DND-41 (cell line): ENCODE results near the gene HOXA5.

Source experiments
- ATAC-seq: fragments of 200-7000 bp; cut with Tn5 transposase; 3 replicates; pipeline ENCODE4 v1.9.1; 2021; ENCODE audit warnings: low read depth; ENCODE audit not compliant: insufficient read depth
- DNase-seq: peaks from one replicate; pipeline ENCODE4 v3.0.0-alpha.2; 2020
- H2AFZ ChIP-seq: 2 replicates; pipeline ENCODE4 v1.6.0; 2012; ENCODE audit warnings: low read depth, low read length
- H3K27ac ChIP-seq: 2 replicates; pipeline ENCODE4 v1.5.1; 2012; ENCODE audit warnings: low read length, inconsistent platforms
- H3K27me3 ChIP-seq: fragments of 200-600 bp; sonication (generic); 2 replicates; pipeline ENCODE4 v1.6.0; 2012; ENCODE audit warnings: low read length, mild to moderate bottlenecking, inconsistent platforms; ENCODE audit not compliant: insufficient read depth, poor library complexity
- H3K36me3 ChIP-seq: 2 replicates; pipeline ENCODE4 v1.5.1; 2012; ENCODE audit warnings: low read length, inconsistent platforms; ENCODE audit not compliant: insufficient read depth
- H3K4me1 ChIP-seq: 2 replicates; pipeline ENCODE4 v1.5.1; 2012; ENCODE audit warnings: mild to moderate bottlenecking, low read length; ENCODE audit not compliant: insufficient read depth
- H3K4me2 ChIP-seq: 2 replicates; pipeline ENCODE4 v1.6.0; 2012; ENCODE audit warnings: mild to moderate bottlenecking, moderate library complexity, low read length, inconsistent platforms; ENCODE audit not compliant: insufficient read depth
- H3K4me3 ChIP-seq, 2 experiments: fragments of 200-600 bp in 1 of 2; shearing (Covaris generic) in 1 of 2; 2 replicates each; pipeline ENCODE4 v1.5.1; 2012 to 2016; ENCODE audit warnings: inconsistent platforms in 2 of 2, low read length in 2 of 2, mild to moderate bottlenecking in 2 of 2, low read depth in 1 of 2, moderate library complexity in 1 of 2
- H3K79me2 ChIP-seq: 2 replicates; pipeline ENCODE4 v1.6.0; 2012; ENCODE audit warnings: low read length, inconsistent platforms; ENCODE audit not compliant: insufficient read depth
- H3K9ac ChIP-seq: 2 replicates; pipeline ENCODE4 v1.6.0; 2012; ENCODE audit warnings: low read depth, mild to moderate bottlenecking, inconsistent platforms, low read length, moderate library complexity
- H3K9me3 ChIP-seq: 2 replicates; pipeline ENCODE4 v1.5.1; 2012; ENCODE audit warnings: low read length, moderate library complexity, mild to moderate bottlenecking, inconsistent platforms; ENCODE audit not compliant: insufficient read depth, severe bottlenecking
- H4K20me1 ChIP-seq: 2 replicates; pipeline ENCODE4 v1.6.0; 2012; ENCODE audit warnings: low read length; ENCODE audit not compliant: insufficient read depth
- EZH2 ChIP-seq: IDR thresholded peaks from 3 replicates; pipeline ENCODE4 v1.6.1; 2012; ENCODE audit warnings: borderline replicate concordance, low read depth, mild to moderate bottlenecking, moderate library complexity, low read length, inconsistent platforms; ENCODE audit not compliant: severe bottlenecking
- TF ChIP-seq, protein P1 (sequence below): IDR thresholded peaks from 2 replicates; pipeline ENCODE4 v1.5.1; 2012; ENCODE audit warnings: borderline replicate concordance, low read length, moderate library complexity, mild to moderate bottlenecking; ENCODE audit not compliant: poor library complexity, severe bottlenecking; ENCODE audit errors: extremely low read depth

The HOXA5 gene

DNA sequence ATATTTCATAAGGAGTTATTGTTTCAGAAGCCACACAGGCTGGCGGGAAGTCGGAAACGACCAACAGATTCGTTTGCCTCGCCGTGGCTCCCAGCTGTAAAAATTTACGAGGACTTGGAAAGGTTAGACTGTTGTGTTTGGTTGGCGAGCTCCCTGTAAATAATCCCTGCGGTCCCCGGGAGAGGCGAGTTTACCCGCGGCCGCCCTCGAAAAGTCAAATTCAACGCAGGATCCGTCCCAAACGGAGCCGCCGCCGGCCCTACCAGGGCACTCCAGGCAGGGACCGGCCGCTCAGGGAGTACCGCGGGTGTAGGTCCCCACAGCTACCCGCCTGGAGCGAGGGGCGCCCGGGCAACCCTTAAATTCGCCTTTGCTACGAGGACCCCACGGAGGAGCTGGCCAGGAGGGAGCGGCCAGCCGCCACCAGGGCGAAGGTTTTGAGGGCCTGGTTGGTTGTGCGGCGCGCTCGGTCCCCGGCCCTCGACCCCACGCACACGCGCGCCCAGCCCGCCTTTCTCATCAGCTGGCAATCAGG, 22.6 kb upstream of the HOXA5 start:
- H3K4me1 ChIP-seq = peaks cover 3% of the 10 kb centered on the region
- ATAC-seq (no peak), DNase-seq (no peak)
- no peaks in the 10 kb centered on the region for H4K20me1 ChIP-seq
- H2AFZ ChIP-seq = no peak overlapping the region
- H3K27me3 ChIP-seq = peaks cover under 1% of the 10 kb centered on the region
- H3K4me2 ChIP-seq = no peak overlapping the region
- no peak overlapping the region for H3K4me3 ChIP-seq
- H3K27ac ChIP-seq = no peak overlapping the region
- H3K79me2 ChIP-seq = no peaks in the 10 kb centered on the region
- TF ChIP-seq EZH2 = no peak
- TF ChIP-seq, protein P1, sequence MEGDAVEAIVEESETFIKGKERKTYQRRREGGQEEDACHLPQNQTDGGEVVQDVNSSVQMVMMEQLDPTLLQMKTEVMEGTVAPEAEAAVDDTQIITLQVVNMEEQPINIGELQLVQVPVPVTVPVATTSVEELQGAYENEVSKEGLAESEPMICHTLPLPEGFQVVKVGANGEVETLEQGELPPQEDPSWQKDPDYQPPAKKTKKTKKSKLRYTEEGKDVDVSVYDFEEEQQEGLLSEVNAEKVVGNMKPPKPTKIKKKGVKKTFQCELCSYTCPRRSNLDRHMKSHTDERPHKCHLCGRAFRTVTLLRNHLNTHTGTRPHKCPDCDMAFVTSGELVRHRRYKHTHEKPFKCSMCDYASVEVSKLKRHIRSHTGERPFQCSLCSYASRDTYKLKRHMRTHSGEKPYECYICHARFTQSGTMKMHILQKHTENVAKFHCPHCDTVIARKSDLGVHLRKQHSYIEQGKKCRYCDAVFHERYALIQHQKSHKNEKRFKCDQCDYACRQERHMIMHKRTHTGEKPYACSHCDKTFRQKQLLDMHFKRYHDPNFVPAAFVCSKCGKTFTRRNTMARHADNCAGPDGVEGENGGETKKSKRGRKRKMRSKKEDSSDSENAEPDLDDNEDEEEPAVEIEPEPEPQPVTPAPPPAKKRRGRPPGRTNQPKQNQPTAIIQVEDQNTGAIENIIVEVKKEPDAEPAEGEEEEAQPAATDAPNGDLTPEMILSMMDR = no peak
- no peak overlapping the region for H3K9ac ChIP-seq
- no peaks in the 10 kb centered on the region for H3K36me3 ChIP-seq
- H3K9me3 ChIP-seq = no peaks in the 10 kb centered on the region

DNA sequence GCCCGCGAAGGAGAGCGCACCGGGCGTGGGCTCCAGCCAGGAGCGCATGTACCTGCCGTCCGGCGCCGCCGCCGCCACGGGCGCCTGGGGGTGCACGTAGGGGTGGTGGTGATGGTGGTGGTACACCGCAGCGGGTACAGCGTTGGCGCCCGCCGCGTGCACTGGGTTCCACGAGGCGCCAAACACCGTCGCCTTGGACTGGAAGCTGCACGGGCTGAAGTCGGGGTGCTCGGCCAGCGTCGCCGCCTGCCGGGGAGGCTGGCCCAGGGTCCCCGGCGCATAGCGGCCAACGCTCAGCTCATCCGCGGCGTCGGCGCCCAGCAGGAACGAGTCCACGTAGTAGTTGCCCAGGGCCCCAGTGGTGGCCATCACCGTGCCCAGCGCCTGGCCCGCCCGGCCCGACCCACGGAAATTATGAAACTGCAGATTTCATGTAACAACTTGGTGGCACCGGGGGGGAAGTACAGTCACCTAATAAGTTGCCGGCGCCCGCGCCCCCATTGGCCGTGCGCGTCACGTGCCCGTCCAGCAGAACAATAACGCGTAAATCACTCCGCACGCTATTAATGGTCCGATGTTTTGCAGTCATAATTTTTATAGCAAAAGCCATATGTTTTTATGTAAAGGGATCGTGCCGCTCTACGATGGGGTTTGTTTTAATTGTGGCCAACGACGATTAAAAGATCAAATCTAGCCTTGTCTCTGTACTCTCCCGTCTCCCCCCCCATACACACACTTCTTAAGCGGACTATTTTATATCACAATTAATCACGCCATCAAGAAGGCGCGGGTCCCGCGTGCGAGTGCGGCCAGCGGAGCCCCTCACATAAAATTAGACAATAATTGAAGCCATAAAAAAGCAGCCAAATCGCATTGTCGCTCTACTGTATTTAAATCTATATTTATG, 21.9 kb upstream of the HOXA5 start, which contains the start of gene HOXA9:
TSS of gene HOXA9 (minus strand) at position 449 of the 907 bp plus-strand sequence. CDS start at position 369, 80 bp downstream.
- ATAC-seq (no peak), DNase-seq (no peak)
- Histone ChIP-seq H4K20me1 (no peaks in the 10 kb centered on the region), H3K9me3 (no peaks in the 10 kb centered on the region), H3K9ac (no peak within 1 kb of the TSS), H3K4me2 (no peak within 1 kb of the TSS), H3K27me3 (no peaks in the 10 kb centered on the region), H2AFZ (no peak within 1 kb of the TSS), H3K4me3 (no peak within 1 kb of the TSS), H3K79me2 (no peaks in the 10 kb centered on the region), H3K36me3 (no peaks in the 10 kb centered on the region), H3K27ac (no peak within 1 kb of the TSS), H3K4me1 (peaks cover 10% of the 10 kb centered on the region)
- TF ChIP-seq, protein P1 = no peak
- TF ChIP-seq EZH2 = no peak

DNA sequence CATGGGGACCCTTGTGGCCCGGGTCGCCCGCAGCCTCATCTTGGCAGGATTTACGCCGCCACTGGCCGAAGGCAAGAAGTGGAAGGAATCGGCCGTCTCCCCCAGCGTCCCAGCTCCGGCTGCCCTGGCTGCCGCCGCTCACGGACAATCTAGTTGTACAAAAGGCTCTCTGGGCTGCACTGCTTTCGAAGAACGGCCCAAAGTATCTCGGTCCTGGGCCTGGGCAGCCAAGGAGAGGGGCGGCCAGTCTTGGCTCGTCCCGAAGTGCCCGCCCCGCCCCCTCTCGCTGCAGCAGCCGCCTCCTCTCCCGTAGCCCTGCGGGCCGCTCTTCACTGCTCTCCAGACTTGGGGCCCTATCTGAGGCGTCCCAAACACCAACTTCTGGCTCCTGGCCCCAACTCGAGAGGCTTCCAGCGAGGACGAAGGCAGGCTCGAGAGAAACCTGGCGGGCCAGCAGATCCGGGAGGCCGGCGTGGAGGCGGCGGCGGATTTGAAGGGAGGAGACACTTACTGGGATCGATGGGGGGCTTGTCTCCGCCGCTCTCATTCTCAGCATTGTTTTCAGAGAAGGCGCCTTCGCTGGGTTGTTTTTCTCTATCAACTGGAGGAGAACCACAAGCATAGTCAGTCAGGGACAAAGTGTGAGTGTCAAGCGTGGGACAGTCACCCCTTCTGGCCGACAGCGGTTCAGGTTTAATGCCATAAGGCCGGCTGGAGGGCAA, 21.0 kb upstream of the HOXA5 start:
- no peak for TF ChIP-seq EZH2
- TF ChIP-seq, protein P1 = no peak
- peaks cover 15% of the 10 kb centered on the region for H3K4me1 ChIP-seq
- no peaks in the 10 kb centered on the region for H3K9me3 ChIP-seq
- H3K4me3 ChIP-seq = no peak overlapping the region
- H2AFZ ChIP-seq = no peak overlapping the region
- ATAC-seq = no peak
- no peak overlapping the region for H3K4me2 ChIP-seq
- no peak overlapping the region for H3K27ac ChIP-seq
- no peak for DNase-seq
- H3K36me3 ChIP-seq = no peaks in the 10 kb centered on the region
- H4K20me1 ChIP-seq = no peaks in the 10 kb centered on the region
- no peaks in the 10 kb centered on the region for H3K27me3 ChIP-seq
- no peaks in the 10 kb centered on the region for H3K79me2 ChIP-seq
- no peak overlapping the region for H3K9ac ChIP-seq
